Suppressor macrophage (primary cell): ENCODE data around the gene LYPLA2.
A peak's percentile ranks its signal among the peaks of the same experiment; 100 is the strongest.

ENCODE experiments used
- DNase-seq, 4 experiments: peaks; one replicate each; pipeline ENCODE4 v3.0.0-alpha.2; 2020 to 2022
- total RNA-seq, 17 experiments: gene quantifications; one replicate each; lab custom pipeline; 2026; ENCODE audit warnings: mixed read lengths in 6 of 17, inconsistent platforms in 3 of 17; lab: John Stamatoyannopoulos, UW

LYPLA2 gene
- total RNA-seq = 24.7 to 62.3 (median 36.0) reads per million in 17 experiments

DNA sequence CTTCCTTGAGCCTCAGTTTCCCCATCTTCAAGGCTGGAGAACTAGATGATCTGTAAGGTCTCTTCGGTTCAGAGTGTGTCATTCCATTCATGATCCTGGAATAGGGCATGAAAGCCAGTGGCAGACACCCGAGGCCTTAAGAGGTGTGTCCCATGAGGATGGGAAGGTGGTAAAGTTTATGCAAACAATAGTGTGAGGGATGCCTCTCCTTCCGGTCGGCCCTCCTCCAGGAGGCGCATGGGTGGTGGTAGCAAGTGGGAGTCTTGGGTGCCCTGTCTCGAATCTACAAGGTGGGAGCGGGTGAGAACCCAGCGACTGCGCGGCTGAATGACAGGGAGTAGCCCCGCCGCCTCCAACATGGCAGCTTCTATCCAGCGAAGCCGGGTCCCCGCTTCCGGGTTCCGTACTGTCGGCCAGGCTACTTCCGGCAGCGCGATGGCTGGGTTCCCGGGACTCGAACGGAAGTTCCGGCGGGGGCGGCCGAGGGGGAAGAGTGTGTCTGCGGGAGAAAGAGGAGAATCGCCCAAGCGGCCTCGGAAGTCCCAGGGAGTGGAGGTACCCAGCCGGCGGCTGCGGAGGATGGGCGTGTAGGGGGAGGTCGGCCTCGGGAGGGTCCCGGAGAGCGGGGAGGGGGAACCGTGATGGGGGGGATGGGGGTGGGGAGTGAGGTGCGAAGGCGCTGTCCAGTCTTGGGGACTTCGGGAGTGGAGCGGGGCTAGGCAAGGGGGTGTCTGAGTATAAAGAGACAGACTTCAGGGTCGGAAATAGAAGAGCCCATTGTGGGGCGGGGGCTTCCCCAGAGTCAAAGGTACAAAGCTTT, at the start of gene LYPLA2:
TSS of gene LYPLA2 (plus strand) at position 450 of the 820 bp plus-strand sequence. CDS start 1,538 bp downstream, outside the sequence.
- peak; percentile 96 to 98 (median 97) for DNase-seq

DNA sequence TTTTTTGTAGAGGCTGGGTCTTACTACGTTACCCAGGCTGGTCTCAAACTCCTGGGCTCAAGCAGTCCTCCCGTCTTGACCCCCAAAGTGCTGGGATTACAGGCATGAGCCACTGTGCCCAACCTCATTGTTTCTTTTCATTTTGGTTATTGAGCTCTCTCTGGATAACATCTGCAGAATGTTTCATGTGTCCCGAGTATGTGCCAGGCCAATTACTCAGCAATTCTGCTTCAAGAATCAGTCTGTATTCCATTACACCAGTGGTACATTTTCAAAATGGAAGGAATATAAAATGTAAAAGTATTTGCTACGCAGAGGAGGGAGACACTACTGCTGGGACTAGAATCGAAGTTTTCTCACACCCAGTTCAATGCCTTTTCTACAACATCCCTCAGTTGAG, 49.3 kb upstream of the LYPLA2 start:
- DNase-seq = no peak

DNA sequence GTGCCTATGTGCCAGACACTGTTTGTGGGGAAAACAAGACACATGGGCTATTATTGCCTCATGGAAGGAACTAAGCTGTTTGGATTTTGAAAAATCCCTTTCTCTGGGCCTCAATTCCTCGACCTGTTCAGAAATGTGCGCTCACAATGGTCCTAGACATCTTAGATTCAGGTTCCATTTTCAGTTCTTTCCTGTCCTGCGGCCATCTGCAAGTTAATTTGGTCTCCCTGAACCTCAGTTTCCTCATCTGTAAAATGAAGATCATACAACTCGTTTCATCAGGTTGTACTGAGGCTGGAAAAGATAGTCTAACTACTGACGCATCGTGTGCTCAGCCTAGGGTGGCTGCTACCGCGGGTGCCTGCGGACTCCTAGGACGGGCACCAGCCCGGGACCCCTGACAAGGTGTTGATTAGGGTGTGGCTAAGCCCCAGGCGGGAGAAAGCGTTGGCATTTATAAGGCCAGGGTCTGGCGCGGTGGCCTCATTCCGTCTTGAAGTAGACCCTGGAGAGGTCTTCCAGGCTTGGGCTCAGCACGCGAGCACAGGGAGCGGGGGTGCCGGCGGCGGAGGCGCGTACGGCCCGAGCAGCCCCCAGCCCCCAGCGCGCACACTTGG, 48.2 kb upstream of the LYPLA2 start:
- peak in 1 of 4 experiments; percentile 15 for DNase-seq

DNA sequence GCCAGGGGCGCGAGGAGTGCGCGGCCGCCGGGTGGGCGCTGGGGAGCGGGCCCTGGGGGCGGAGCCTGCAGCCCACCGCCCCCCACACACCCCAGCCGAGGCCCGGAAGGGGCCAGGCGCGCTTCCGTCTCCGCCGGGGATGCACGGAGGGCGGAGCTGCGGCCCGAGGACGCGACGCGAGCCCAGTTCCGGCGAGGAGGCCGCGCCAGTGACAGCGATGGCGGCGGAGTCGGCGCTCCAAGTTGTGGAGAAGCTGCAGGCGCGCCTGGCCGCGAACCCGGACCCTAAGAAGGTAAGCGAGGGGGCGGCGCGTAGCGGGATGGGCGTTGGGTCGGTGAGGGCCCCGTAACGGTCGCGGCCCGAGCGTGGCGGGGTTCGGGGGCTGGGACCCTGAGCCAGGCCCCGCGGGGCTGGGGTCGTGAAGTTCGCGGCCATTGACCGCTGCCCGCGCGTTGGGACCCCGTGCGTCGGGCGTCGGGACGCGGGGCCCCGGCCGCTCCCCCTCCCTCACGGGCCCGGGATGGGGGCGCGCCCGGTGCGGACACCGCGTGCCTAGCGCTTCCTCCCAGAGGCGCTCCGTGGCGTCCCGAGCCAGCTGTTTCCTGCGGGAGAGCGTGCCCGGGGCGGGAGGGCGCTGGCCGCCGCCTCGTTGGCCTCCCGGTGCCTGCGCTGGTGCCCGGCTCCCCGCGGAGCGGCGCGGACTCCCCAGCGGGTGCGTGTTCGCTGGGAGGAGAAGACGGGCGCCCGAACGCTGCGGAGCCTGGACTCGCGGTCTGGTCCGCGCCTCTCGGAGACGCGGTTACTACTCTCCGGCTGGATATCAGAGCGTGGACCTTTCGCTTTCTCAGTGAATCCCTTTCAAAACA, 47.4 kb upstream of the LYPLA2 start, which contains the start of gene ELOA:
TSS of gene ELOA (plus strand) at position 185 of the 866 bp plus-strand sequence. CDS start at position 218, 33 bp downstream.
- DNase-seq = peak; percentile 78 to 94 (median 88)

DNA sequence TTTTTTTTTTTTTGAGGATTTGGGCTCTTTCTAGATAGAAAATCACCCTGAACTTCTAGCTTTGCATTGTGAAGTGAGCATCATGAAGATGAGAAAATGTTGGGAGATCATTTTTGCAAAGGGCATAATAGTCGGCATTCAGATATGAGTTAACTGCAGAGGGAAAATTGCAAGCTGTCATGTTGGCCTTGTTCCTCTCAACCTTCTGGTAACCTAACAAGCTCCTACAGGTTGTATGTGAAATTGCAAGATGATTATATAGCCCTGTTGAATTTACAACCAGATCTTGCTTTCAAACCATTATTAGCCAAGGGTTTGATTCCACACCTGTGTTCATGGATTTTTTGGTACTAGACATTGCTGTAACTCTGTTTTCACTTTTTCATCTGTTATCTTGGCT, 45.4 kb upstream of the LYPLA2 start:
- DNase-seq = peak in 3 of 4 experiments; percentile 37 to 59 (median 52)

DNA sequence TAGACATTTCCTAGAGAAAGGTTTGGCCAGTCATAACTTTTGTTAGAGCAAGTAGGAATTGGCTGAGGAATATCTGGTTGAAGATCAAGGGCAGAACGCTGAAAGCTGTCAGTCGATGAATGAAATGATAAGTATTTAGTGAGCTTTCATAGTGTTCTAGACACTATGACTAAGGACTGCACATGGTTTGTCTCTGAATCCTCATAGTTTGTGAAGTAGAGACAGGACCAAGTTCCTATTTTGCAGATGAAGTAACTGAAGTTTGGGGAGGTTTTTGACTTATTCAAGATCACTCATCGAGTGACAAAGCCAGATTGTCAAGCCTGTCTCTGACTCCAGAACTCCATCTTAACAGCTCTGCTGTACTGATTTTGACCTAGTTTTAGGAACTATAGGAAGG, 42.9 kb upstream of the LYPLA2 start:
- DNase-seq = peak; percentile 8 to 57 (median 32)

DNA sequence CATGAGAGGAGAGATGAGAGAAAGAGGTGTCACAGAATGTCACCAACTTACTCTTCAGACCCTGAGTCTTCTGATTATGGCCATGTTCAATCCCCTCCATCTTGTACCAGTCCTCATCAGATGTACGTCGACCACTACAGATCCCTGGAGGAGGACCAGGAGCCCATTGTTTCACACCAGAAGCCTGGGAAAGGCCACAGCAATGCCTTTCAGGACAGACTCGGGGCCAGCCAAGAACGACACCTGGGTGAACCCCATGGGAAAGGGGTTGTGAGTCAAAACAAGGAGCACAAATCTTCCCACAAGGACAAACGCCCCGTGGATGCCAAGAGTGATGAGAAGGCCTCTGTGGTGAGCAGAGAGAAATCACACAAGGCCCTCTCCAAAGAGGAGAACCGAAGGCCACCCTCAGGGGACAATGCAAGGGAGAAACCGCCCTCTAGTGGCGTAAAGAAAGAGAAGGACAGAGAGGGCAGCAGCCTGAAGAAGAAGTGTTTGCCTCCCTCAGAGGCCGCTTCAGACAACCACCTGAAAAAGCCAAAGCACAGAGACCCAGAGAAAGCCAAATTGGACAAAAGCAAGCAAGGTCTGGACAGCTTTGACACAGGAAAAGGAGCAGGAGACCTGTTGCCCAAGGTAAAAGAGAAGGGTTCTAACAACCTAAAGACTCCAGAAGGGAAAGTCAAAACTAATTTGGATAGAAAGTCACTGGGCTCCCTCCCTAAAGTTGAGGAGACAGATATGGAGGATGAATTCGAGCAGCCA, 39.7 kb upstream of the LYPLA2 start:
- peak; percentile 61 to 79 (median 76) for DNase-seq

DNA sequence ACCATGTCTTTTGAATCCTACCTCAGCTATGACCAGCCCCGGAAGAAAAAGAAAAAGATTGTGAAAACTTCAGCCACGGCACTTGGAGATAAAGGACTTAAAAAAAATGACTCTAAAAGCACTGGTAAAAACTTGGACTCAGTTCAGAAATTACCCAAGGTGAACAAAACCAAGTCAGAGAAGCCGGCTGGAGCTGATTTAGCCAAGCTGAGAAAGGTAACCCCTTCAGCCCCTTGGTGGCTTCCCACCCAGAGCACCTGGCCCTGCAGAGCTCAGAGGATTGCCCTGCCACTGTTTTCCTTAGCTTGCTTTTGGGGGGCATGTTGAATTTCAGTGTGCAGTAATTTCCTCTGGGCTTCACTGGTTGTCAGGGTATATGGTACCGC, 39.1 kb upstream of the LYPLA2 start:
- DNase-seq = no peak

DNA sequence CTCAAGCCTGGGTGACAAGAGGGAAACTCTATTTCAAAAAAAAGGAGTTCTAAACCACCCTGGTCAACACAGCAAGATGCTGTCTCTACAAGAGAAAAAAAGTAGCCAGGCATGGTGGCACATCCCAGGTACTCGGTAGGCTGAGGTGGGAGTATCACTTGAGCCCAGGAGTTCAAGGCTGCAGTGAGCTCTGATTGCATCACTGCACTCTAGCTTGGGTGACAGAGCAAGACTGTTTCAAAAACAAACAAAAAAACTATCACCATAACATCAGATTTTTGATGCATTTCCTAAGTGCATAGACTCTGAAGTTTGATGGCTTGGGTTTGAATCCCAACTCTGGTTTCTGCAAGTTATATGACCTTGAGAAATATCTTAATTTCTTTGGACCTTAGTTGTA, 38.0 kb upstream of the LYPLA2 start:
- DNase-seq = no peak

DNA sequence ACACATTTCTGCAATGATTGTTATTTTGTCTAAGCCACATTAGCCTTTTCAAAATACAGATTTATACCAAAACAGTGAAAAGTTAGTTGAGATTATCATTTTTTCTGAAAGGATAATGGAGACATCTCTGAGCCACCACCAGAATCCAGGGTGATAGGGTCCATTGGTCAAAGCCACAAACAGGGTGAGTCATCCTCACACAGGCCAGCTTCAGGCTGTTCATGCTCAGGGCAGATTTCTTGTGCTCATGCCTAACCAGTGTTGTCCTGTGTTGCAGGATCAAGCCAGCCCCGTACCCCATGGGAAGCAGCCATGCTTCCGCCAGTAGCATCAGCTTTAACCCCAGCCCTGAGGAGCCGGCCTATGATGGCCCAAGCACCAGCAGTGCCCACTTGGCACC, 34.3 kb upstream of the LYPLA2 start:
- no peak for DNase-seq

DNA sequence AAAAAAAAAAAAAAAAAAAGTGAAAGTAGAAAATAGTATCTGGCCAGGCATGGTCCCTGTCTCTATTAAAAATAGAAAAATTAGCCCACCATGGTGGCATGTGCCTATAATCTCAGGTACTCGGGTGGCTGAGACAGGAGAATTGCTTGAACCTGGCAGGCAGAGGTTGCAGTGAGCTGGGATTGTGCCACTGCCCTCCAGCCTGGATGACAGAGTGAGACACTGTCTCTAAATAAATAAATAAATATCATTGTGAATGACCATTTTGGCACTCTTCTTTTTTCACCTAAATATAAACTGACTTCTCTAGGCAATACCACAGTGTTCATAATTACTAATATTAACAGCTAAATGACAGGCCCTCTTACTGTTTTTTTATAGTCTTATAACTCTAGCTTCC, 33.1 kb upstream of the LYPLA2 start:
- DNase-seq = no peak

DNA sequence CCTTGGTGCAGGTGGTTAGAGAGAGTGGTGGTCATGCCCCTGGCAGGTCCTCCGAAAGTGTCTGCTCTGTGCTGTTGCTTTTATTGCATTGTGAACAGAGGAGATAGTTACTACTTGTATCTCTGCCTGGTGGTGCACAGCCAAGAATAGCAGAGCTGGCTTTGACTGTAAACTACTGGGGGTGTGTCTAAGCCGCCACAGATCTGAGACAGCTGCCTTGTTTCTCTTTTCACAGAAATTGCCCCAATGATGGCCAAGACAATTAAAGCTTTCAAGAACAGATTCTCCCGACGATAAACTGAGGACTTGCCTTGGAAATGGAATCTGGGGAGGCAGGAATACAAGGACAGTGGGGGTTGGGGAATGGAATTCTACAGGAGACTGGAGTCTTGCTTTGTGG, 31.7 kb upstream of the LYPLA2 start:
- DNase-seq = no peak

DNA sequence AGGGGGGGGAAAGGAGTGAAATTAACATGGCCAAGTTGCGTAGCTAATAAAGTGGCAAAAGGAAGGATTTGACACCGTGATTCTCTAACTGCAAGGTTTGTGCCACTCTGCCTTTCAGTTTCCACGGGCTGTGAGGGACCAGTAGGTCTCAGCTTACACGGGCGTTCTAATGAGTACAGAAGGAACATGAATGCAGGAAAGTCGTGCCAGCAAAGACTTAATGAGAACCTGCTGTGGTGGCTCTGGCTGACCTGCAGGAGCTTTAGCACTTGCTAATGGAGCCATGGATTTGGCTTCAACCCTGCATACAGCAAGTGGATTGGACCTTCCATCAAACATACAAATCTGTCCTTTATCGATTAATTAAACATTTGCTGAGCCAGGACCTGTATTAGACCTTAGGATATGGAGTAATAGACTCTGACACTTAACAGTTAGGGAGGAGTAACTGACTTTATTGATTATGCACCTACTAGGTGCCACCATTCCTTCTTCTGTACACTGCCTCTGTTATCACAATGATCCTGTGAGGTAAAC, 27.8 kb upstream of the LYPLA2 start:
- DNase-seq = no peak

DNA sequence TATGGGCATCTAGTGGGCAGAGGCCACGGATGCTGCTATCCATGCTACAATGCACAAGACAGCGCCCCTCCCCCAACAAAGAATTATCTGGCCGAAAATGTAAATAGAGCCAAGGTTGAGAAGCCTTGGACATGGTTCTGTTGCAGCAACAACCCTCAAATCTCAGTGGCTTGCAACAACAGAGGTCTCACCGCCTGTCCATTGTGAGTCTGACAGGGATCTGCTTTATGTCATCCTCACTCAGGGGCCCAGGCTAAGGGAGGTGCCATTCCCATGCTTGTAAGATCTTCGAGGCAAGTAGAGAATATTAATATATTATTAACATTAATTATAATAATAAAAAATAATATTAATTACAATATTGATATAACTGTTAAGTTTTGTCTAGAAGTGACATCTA, 22.2 kb upstream of the LYPLA2 start:
- DNase-seq = no peak

DNA sequence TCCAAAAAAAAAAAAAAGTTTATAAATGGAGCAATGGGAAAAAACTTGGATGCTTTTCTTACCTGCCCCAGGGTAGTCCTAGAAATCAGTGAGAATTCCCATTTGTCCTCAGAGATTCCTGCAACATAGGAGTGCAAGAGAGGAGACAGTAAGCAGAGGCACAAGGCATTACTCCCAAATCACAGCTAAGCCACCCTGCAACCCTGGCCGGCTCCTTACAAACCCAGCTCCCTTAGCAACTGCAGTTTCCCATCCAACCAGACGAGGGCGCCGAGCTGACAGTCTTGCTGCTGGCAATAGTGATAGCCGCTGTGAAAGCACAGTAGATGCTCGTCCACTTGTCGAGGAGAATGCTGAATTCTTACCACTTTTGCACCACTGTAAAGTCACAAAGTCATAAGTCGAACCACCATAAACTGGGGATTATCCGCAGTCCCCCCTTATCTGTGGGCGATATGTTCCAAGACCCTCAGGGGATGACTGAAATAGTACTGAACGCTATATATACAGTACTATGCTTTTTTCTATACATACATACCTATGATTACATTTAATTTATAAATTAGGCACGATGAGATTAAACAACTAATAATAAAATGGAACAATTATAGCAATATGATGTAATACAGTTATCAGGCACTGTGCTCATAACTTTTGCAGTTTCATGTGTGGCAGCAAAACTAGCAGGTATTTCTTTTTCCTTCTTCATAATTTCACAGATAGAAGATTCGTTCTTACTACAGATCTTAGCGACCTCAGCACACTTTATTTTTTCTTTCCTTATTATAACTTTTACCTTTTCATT, 18.7 kb upstream of the LYPLA2 start:
- DNase-seq = peak; percentile 88 to 94 (median 92)

DNA sequence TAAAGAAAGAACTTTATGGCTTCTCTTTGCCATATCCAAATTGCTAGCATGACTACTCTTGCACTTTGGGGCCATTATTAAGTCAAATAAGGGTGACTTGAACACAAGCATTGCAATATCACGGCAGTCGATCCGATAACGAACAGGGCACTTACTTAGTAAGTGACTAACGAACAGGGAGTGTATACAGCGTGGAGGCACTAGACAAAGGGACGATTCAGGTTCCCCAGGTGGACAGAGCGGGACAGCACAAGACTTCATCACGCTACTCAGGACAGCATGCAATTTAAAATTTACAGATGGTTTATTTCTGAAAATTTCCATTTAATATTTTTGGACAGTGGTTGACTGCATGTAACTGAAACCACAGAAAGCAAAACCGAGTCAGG, 18.1 kb upstream of the LYPLA2 start:
- no peak for DNase-seq

DNA sequence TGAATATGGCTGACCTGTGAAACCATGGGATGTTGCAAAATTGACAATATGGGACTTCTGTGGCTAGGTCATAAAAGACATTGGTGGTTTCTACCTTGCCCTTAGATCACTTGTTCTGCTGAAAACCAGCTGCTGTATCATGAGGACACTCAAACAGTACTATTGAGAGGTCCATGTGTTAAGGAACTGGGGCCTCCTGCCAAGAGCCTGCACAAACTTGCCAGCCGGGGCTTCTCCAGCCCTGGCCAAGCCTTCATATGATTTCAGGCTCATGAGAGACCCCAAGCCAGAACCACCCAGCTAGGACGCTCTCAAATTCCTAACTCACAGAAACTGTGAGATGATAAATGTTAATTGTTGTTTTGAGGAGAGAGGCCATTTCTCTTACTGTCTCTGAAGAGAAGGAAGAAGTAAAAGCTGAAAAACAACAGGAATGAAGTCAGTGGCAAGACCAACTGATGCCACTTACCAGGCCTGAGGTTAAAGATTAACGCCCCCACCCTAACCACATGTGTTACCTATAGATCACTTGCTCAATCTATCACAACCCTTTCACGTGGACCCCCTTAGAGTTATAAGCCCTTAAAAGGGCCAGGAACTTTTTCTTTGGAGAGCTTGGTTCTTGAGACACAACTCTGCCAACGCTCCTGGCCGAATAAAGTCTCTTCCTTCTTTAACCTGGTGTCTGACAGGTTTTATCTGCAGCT, 16.6 kb upstream of the LYPLA2 start:
- DNase-seq = no peak

DNA sequence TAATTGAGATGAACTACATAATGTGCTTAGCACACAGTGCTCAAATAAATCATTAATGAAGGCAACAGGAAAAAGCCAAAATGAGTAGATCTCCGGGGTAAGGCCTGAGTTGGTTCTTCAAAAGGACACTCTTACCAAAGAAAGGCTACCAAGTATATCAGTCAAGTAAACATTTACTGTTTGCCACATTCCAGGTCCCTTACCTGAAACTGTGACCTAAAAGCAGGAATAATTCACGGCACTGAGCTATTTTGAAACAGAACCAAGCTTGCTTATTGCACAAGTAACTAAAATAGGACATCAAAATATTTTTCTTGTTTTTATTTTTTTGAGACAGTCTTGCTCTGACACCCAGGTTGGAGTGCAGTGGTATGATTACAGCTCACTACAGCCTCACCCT, 14.7 kb upstream of the LYPLA2 start:
- DNase-seq = no peak

DNA sequence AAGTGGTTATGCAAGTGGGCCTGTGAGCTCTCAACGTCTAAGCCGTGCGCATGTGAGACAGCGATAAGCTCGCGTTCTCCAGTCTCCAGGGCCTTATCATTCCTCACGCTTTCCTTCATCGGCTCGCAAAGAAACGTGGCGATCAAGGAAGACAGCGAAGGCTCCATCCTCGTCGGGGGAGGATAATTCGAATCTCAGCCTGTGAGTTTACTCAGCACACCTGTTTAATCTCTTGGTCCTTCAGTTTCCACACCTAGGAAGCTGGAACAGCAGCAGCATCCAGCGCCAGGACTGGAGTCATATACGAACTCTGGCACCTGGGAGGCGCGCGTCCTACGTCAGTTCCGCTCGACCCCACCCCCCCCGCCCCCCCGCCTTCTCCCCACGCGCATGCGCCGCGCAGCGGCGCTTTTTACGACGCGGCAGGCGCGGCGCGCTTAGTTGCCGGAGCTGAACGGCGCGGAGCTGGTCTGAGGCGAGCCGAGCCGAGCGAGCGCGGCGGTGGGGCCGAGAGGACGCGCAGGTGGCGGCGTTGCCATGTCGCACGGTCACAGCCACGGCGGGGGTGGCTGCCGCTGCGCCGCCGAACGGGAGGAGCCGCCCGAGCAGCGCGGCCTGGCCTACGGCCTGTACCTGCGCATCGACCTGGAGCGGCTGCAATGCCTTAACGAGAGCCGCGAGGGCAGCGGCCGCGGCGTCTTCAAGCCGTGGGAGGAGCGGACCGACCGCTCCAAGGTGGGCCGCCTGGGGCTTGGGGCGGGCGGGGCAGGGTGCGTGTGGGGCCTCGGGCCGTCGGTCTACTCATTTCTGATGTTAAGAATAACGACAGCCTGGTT, 12.7 kb upstream of the LYPLA2 start, which contains the start of gene PITHD1:
TSS of gene PITHD1 (plus strand) at position 440 of the 836 bp plus-strand sequence. CDS start at position 538, 98 bp downstream.
- peak; percentile 91 to 95 (median 94) for DNase-seq
